ENCODE data around the gene ATP9A.
"Not testable (repeated sequence)": the region's sequence is repeated elsewhere in the genome, so short reads cannot be mapped to it uniquely, and the experiment has no call there.

Gene ATP9A

DNA sequence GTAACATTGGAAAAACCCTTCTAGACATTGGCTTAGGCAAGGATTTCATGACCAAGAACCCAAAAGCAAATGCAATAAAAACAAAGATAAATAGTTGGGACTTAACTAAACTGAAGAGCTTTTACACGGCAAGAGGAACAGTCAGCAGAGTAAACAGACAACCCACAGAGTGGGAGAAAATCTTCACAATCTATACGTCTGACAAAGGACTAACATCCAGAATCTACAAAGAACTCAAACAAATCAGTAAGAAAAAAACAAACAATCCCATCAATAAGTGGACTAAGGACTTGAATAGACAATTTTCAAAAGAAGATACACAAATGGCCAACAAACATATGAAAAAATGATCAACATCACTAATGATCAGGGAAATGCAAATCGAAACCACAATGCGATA, 45.9 kb downstream of the ATP9A start:
- DNase-seq: not testable (repeated sequence)

- DNase-seq: no peak
Observed at GRCh38 chr20:51720854-51721253, 47.3 kb downstream of the ATP9A start.

DNA sequence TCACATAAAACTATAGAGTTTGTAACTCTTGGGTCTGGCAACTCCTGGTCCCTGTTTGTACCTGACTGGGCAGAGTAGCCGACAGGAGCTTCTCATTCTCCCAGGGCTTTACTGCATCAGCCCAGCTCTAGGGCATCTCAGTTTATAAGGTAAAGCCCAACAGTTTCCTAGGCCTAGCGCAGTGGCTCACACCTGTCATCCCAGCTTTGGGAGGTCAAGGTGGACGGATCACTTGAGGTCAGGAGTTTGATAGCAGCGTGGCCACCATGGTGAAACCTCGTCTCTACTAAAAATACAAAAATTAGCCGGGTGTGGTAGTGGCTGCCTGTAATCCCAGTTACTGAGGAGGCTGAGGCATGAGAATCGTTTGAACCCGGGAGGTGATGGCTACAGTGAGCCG, 47.8 kb downstream of the ATP9A start:
- DNase-seq: no peak

GRCh38 chr20:51715856-51716185, 52.4 kb downstream of the ATP9A start:
- no peak for DNase-seq

DNA sequence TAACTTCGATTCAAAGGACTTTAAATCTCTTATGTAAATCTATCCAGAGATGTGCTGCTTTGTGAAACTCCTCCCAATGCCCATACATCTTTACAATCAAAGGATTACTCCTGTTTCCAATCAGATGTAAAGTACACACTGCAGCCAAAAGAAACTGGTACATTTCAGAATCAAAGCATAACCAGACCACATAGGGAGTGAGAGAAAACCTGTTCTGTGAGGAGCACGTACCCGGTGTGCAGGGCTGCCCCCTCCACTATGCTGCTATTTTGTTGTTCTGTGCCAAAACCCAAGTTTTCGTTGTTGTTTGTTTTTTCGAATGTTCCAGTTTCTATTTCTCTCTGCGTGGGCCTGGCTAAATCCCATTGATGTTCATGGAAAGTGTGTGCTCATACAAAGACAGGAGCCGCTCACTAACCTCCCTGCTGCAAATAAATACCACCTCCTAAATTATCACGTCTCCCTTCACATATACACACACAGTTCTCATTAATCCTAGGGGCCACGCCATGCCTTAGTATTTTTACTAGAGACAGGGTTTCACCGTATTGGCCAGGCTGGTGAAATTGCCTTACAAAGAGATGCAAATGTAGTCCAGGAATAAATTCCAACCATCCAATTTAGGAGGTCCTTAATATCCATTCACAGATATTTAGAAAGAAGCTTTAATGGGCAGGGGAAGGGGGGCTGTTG, 52.9 kb downstream of the ATP9A start:
- DNase-seq: no peak

- no peak for DNase-seq
Observed at GRCh38 chr20:51713213-51713598, 55.0 kb downstream of the ATP9A start.

- no peak for DNase-seq
Observed at GRCh38 chr20:51712501-51713212, 55.5 kb downstream of the ATP9A start.

DNA sequence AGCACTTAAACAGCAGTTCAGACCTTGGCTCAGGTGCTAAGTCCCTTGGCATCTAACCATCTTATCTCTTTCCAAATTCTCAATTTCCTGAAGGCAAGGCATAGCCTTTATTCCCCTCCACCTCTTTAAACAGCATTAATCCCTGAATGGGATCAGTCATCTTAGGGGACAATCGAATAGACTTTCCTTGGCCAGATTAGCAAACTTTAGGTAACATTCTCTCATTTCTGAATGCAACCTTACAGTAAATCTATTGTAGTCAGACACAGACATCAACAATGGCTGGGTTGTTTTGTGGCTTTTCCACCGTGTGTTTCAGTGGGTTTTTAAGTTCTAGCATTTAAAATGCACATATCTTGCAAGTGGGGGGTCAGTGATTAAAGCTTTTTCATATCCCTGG, 56.8 kb downstream of the ATP9A start:
- DNase-seq: no peak

DNA sequence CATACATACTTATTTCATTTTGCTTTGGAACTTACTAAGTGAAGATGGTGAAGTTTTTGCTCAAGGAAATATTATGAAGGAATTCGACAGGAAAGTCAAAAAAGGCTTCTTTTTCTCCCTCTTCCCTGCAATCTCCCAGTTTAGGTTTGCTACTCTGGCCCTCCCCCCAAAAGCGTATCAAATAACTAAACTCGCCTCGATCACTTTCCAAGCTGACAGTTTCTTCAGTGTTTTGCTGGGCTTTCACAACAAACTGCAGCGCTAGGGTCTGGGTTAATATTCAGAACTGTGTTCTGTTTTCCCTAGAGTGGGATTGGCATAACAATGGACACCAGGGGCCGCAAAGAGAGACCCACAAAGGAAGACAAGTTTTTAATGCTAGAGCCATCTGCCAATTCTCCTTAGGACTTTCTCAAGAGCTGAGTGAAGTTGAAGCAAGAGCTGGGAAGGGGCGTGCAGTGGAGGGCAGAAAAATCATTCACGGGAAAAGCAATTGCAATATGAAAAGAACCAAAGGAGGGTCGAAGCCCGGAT, 57.8 kb downstream of the ATP9A start:
- no peak for DNase-seq

GRCh38 chr20:51705400-51705799, 62.8 kb downstream of the ATP9A start:
- DNase-seq: no peak

- no peak for DNase-seq
Observed at GRCh38 chr20:51703400-51704287, 64.5 kb downstream of the ATP9A start.

GRCh38 chr20:51702556-51702955, 65.6 kb downstream of the ATP9A start:
- DNase-seq: no peak

- peak; percentile 14 for DNase-seq
Observed at GRCh38 chr20:51700809-51701285, 67.3 kb downstream of the ATP9A start.

DNA sequence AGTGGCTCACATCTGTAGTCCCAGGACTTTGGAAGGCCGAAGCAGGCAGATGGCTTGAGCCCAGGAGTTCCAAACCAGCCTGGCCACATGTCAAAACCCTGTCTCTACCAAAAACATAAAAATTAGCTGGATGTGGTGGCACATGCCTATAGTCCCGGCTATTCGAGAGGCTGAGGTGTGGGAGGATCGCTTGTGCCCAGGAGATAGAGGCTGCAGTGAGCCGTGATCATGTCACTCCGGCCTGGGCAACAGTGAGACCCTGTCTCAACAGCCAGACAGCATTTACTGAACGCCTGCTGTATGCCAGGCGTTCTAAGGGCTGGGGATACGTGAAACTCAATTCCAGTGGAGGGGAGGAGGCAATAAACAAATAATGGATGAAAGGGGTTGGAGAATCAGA, 69.9 kb downstream of the ATP9A start:
- DNase-seq: no peak

DNA sequence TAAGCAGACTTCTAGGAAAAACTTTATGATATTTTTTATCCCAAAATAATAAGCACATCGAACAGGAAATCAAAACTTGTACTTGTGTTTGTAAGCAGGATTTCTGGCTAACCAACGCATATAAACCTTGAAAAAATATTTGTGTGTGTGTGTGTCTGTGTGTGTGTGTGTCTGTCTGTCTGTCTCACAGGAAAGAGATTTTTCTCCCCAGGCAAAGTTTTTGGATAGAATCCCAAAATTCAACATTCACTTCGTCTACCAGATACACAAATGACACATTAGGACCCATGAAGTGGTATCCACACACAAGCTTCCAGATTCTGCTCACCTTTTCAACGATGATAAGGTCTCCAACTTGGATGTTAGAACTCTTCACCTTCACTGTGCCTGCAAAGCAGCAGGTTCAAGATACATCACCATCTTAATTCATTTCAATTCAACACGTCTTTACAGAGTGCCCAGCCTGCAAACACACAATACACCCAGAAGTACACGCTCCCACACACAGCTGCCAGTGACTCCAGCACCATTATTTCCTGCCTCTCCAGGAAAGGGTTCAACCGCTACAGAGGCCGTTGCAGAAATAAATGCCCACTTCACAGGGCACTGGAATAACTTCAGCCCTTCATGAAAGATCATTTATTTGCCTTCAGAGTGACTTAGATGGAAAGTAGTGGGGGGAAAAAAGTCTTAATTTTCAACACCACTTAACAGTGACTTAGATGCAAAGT, 70.9 kb downstream of the ATP9A start:
- DNase-seq: no peak

DNA sequence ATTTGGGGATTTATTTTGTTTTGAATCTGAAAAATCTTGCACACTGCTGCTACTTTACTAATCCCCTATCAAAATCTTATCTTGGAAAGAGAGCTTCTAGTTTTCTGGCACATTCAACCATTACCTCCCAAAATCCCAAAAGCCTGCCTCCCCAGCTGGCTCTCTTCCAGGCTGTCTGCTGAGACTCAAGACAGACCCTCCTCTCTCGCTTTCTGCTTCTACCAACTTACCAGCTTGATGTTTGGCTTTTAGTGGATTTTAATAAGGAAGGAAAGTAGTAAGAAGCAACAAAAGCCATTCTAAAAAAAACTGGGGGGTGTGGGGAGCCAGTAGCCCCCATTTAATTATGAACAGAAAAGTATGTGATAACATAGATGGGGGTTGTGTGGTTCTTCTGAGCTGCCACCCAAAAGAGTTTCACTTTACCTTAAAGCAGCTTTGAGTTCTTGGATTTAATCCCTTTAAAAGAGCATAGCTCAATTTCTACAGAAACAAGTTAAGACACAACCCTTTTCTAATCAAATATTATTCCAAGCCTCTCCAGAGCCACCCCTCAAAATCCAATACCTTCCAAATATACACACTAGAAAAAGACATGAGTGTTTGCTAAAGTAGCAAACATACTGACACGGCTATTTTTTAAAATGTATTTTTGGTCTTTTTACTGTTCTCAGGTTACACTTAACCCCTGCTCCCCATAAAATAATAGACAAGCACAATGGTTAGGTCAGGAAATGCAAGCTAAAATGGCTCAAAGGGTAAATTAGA, 71.7 kb downstream of the ATP9A start:
- no peak for DNase-seq

DNA sequence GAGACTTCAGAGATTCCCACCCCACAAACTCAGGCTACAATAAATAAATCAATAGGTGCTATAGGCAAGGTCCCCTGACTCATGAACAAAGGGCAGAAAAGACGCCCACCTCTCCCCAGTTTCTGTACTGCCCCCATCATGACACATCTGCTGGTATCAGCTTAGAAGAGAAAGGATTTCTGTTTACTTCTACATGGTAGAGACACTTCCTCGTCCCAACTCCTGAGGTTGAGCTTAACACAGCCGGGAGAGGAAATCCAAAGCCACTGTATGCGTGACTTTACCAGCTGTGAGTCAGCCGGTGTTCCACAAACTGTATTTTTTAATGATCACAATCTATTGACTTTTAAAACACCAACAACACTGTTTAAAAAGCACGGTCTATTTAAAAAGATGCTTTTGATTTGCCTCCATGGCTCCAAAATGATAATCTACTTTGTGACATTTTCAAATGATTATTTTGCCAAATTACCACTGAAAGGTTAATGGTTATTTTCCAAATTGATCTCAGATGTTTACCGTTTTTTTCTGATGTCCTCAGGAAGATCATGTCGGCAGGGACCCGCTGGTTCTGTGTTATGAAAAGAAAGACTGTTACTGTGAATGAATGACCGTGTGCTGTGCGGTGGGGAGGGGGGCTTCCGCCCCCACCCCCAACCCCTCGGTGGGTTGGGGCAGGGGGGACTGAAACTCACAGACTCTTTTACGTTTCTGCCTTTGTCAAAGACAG, 72.5 kb downstream of the ATP9A start:
- DNase-seq: no peak

DNA sequence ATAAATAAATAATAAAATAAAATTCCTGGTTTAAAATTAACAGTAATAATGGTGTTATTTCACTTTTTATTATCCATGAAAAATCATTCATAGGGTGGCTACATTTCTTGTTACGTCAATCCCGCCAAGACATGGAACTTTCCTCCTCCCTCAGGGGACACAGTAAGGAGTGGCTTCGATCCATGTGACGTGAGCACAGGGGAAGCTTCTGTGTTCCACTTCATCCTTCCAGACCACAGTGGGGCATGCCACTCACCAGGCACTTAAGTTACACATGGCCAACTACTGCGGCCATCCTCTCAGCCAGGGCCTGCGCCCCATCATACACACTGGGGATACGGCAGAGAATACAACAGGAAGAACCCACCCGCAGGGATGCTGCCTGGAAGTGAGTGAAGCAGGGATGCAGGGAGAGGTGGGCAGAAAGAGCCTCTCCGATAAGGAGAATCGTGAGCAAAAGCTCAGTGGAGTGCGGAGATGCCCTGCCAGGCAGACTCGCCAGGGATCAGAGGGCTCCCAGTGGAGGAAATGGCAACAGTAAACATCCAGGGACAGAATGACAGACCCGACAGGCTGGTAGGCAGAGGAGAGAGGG, 75.3 kb downstream of the ATP9A start:
- DNase-seq: no peak

GRCh38 chr20:51691703-51692102, 76.5 kb downstream of the ATP9A start:
- DNase-seq: no peak

- DNase-seq: no peak
Observed at GRCh38 chr20:51688600-51689244, 79.5 kb downstream of the ATP9A start.
